ENCODE data around the gene SNAP91. TPM values are rescaled to one million over a fixed set of nuclear protein-coding genes. Genes with fewer than 3 reads are reported as not detected.

SNAP91 gene
- total RNA-seq, 1 experiment from 2014 or later: 1.3 TPM

DNA sequence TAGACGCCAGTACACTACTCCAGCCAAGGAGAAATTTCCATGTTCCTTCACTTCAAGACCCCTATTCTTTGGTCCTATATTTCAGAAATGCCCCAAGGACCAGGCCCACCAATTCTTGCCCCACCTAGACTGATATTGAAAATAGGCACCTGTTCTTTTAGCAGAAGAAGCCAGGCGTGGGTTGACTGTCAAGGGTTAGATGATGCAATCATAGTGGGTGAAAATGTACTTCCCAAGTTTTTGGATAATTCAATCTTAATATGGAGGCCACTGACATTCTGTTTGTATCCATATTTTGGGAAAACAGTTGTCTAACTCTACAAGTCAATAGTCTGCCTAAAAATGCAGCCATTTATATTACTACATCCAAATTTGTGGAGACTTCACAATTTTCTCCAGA is 21.0 kb upstream of the SNAP91 start:
- H3K14ac ChIP-seq (ENCODE audit: insufficient read depth, low read length): no peak overlapping the region
- 0 out of 5 replicates have a peak, but pooled peaks cover 0 to 4% of the 10 kb centered on the region in 2 experiments for H3K9me3 Mint-ChIP-seq
- WGBS (ENCODE audit: extremely low coverage, insufficient read length, low lambda C conversion rate): no CpG with 5 or more reads among the region's 2 CpGs
- no peak overlapping the region for H3K4ac ChIP-seq (ENCODE audit: low read depth, low read length)
- no peaks in the 10 kb centered on the region for H3K4me1 Mint-ChIP-seq
- TF ChIP-seq, protein P1, sequence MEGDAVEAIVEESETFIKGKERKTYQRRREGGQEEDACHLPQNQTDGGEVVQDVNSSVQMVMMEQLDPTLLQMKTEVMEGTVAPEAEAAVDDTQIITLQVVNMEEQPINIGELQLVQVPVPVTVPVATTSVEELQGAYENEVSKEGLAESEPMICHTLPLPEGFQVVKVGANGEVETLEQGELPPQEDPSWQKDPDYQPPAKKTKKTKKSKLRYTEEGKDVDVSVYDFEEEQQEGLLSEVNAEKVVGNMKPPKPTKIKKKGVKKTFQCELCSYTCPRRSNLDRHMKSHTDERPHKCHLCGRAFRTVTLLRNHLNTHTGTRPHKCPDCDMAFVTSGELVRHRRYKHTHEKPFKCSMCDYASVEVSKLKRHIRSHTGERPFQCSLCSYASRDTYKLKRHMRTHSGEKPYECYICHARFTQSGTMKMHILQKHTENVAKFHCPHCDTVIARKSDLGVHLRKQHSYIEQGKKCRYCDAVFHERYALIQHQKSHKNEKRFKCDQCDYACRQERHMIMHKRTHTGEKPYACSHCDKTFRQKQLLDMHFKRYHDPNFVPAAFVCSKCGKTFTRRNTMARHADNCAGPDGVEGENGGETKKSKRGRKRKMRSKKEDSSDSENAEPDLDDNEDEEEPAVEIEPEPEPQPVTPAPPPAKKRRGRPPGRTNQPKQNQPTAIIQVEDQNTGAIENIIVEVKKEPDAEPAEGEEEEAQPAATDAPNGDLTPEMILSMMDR (conservative IDR thresholded peaks at IDR 0.05): no peak
- no peak overlapping the region for H2BK20ac ChIP-seq (ENCODE audit: low read depth, low read length, poor library complexity, severe bottlenecking)
- no peaks in the 10 kb centered on the region; a peak in 1 of 7 replicates for H3K36me3 Mint-ChIP-seq (ENCODE audit: insufficient read depth in 1 of 3, low read depth in 3 of 3)
- no peaks in the 10 kb centered on the region for H3K23me2 ChIP-seq (ENCODE audit: insufficient read length, low read depth, low read length, poor library complexity, severe bottlenecking)
- no peak overlapping the region for H2AFZ ChIP-seq (ENCODE audit: low read length)
- no peak overlapping the region for H3K4me3 Mint-ChIP-seq
- H3K79me1 ChIP-seq (ENCODE audit: insufficient read depth, low read depth, low read length, poor library complexity, severe bottlenecking): no peaks in the 10 kb centered on the region
- no peak overlapping the region for H3K9ac ChIP-seq (ENCODE audit: extremely low read depth, insufficient read length, low read length)
- no peak overlapping the region for H3K56ac ChIP-seq (ENCODE audit: insufficient read length, low read depth, low read length)
- no peaks in the 10 kb centered on the region for H3K4me1 ChIP-seq (ENCODE audit: insufficient read depth, low read length)
- H4K5ac ChIP-seq (ENCODE audit: insufficient read length, low read depth, low read length): no peak overlapping the region
- no peak overlapping the region for H2BK15ac ChIP-seq (ENCODE audit: low read depth, low read length)
- no peak overlapping the region for H4K8ac ChIP-seq (replicated peaks; ENCODE audit: insufficient read length, low read depth, low read length)
- no peak overlapping the region for H2AK5ac ChIP-seq (ENCODE audit: insufficient read length, low read length)
- no peak overlapping the region for H3K23ac ChIP-seq (ENCODE audit: insufficient read length, low read depth, low read length)
- H2BK12ac ChIP-seq (ENCODE audit: insufficient read length, low read depth, low read length): no peak overlapping the region
- H4K91ac ChIP-seq (ENCODE audit: insufficient read length, low read depth, low read length): no peak overlapping the region
- H2BK5ac ChIP-seq (ENCODE audit: insufficient read length, low read length): no peak overlapping the region
- no peaks in the 10 kb centered on the region for H3K79me2 ChIP-seq (ENCODE audit: insufficient read depth, low read length)
- H3K27ac ChIP-seq (ENCODE audit: insufficient read length, low read depth, low read length): no peak overlapping the region
- no peak overlapping the region for H3K4me2 ChIP-seq (ENCODE audit: insufficient read depth, insufficient read length, low read length)
- H3K9me3 ChIP-seq (ENCODE audit: control insufficient read depth, low read depth, low read length): no peaks in the 10 kb centered on the region
- H2BK120ac ChIP-seq (ENCODE audit: low read depth, low read length, poor library complexity, severe bottlenecking): no peak overlapping the region
- no peak overlapping the region for H3K18ac ChIP-seq (ENCODE audit: insufficient read length, low read depth, low read length)
- no peaks in the 10 kb centered on the region for H4K20me1 ChIP-seq (ENCODE audit: control insufficient read depth, insufficient read depth, insufficient read length)
- H3T11ph ChIP-seq (ENCODE audit: low read length): no peak overlapping the region
- peaks cover 4% of the 10 kb centered on the region; the same call in 1 of the 2 replicates for H3K27me3 Mint-ChIP-seq (ENCODE audit: low read depth)
- DNase-seq: no peak
- no peaks in the 10 kb centered on the region for H3K27me3 ChIP-seq (ENCODE audit: insufficient read depth, low read length)
- peak overlapping the region in 1 of 3 experiments; percentile 68; a peak in 1 of 7 replicates for H3K27ac Mint-ChIP-seq
